Measurements from ENCODE around the gene MINAR2.
A peak's percentile ranks its signal among the peaks of the same experiment; 100 is the strongest.

MINAR2 gene

DNA sequence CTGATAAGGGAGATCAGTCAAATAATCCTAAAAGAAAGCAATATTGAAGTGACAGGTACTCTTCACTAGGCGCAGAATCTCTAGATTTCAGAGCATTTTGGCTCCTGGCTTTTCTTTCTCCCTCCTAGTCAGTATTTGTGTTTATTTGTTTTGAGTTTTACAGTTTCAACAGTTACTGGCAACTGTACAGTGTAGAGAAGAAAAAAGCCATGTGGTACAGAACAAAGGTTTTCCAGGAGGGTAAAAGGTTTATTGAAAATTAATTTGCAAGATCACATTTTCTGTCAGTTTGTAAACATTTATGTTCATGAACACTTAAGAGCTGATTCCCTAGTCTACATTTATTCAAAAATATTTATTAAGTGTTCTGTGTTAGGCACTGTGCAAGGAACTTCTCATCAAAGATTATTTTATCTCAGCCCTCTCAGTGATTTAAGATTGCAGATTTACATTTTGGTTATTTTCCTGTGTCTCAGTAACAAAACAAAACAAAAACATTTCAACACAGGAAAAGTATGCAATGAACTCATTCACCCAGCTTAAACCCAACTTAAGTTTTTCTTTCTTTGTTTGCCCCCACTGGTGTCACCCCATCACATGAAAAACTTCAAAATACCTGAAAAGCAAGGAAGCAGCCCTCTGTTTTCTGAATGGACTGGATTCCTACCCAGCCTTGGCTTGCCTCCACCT is 12.9 kb downstream of the MINAR2 start:
- DNase-seq (ENCODE audit: extremely low read depth, low read depth) = no peak
- TF ChIP-seq, protein P1, sequence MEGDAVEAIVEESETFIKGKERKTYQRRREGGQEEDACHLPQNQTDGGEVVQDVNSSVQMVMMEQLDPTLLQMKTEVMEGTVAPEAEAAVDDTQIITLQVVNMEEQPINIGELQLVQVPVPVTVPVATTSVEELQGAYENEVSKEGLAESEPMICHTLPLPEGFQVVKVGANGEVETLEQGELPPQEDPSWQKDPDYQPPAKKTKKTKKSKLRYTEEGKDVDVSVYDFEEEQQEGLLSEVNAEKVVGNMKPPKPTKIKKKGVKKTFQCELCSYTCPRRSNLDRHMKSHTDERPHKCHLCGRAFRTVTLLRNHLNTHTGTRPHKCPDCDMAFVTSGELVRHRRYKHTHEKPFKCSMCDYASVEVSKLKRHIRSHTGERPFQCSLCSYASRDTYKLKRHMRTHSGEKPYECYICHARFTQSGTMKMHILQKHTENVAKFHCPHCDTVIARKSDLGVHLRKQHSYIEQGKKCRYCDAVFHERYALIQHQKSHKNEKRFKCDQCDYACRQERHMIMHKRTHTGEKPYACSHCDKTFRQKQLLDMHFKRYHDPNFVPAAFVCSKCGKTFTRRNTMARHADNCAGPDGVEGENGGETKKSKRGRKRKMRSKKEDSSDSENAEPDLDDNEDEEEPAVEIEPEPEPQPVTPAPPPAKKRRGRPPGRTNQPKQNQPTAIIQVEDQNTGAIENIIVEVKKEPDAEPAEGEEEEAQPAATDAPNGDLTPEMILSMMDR (IDR thresholded peaks at IDR 0.05; ENCODE audit: low read depth, low read length) = no peak

DNA sequence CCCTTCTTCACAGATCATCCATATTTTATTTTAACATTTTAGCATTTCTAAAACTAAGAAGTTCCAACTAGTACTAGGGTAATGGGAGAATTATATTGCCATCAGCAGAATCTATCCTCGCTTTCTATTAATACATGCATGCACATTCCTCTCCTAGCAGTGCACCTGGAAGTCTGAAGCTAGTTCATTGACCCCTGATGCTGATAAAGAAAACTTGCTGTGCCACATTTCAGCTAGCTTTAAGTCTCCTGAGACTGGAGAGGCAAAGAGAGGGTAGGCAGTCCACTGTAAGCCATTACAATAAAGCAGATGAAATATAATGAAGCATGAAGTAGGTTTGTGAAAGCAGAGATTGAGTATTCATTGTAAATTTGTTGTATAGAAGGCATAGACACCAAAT is 15.8 kb downstream of the MINAR2 start:
- TF ChIP-seq, protein P1 (IDR thresholded peaks at IDR 0.05; ENCODE audit: low read depth, low read length) = no peak
- no peak for DNase-seq (ENCODE audit: extremely low read depth, low read depth)

DNA sequence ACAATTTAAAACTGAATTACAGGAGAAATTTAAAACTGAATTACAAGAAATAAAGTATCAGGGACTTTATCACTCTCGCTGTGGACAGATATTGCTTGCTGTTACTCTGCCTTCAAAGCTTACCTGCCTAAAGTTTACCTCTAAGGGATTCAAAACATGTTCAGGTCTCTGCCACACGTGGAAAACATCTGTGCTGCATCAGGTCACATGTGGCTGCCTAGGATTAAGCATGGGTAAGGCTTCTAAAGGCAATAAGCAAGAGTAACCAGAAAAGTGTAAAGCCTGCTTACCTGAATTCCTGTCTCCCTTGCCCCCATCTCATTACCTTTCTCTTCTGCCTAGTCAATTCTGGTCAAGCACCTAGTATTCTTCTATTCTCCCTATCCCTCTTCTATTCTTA is 18.9 kb downstream of the MINAR2 start:
- no peak for DNase-seq (ENCODE audit: extremely low read depth, low read depth)

DNA sequence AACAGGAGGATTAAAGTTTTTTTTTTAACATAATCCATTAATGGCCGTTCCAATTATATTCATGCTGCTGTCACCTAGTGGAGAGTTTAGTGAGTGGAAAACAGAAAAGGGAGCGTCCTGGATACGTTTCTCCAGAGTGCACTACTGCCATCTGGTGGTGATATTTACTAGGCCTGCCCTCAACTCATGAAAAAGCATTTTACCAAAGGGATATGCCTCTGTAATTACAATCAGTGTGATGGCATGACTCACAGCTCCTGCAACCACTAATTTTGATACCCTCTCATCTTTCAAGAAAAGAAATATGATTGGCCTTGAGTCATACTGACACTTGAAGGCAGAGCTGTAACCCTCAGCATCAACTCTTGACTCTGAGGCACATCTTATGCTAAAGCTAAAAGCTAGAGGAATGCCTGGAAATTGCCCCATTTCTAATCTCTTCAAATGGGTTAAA is 20.1 kb downstream of the MINAR2 start:
- TF ChIP-seq, protein P1 (IDR thresholded peaks at IDR 0.05; ENCODE audit: low read depth, low read length) = peak; percentile 98
- peak; percentile 70 for DNase-seq (ENCODE audit: extremely low read depth, low read depth)

More for the DNA sequence above, 18.9 kb downstream of the MINAR2 start:
- TF ChIP-seq, protein P1 (IDR thresholded peaks at IDR 0.05; ENCODE audit: low read depth, low read length) = no peak

DNA sequence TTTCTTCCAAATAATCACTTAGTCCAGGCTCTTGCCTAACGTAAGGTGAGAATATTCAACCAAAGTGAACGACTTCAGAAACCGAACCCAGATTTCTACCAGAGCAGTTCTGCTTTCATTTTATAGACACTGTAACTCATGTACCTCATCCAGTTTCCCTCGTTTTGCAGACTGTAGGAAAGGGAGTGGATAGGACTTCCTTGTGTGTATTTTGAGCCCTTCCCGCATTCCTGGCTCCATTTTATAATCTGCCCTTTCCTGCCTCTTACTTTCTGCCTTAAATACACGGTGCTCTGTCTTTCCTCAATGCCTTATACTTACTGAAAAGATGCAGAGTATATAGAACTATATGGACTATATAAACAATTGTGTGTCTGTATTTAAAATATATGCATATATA is 20.8 kb downstream of the MINAR2 start:
- DNase-seq (ENCODE audit: extremely low read depth, low read depth) = no peak
- TF ChIP-seq, protein P1 (IDR thresholded peaks at IDR 0.05; ENCODE audit: low read depth, low read length) = no peak

DNA sequence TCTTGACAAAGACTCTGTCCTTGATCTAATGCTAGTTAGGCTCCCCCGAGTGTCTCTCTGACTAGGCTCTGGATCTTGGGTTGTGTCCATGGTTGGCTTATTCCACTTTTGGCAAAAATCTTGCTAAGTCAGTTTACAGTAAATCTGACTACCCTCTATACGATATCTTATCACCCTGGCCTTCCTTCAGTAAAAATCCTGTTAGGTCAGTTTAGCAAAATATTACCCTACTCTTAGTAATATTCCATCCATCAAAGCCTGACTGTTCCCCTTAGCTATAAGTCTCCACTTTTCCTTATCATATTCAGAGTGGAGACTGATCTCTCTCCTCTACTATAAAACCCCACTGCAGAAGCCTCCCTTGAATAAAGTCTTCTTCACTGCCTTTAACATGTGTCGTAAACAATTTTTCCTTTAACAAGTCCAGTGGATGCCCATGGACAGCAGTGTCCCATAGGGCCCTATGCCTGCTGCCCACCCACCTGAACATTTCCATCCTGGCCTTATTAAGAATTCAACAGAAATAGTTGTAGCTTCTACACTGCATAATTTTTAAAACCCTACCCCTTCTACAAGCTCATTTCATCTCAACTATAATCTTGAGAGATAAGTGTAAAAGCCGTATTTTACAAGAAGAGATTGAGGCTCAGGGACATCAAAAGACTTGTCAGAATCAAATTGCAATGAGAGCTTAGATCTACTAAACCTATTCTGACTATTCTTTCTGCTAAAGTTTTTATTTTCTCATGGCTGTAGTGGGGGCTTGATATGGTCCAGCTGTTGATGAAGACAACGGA is 22.3 kb downstream of the MINAR2 start:
- DNase-seq (ENCODE audit: extremely low read depth, low read depth) = no peak
- TF ChIP-seq, protein P1 (IDR thresholded peaks at IDR 0.05; ENCODE audit: low read depth, low read length) = no peak
